ENCODE data around the gene VSIG10L. TPM values are rescaled to one million over a fixed set of nuclear protein-coding genes. Genes with fewer than 3 reads are reported as not detected.
A peak's percentile ranks its signal among the peaks of the same experiment; 100 is the strongest.

VSIG10L gene
- total RNA-seq, 4 donors from 2014 or later = 20.4 to 35.6 (median 28.8) TPM

DNA sequence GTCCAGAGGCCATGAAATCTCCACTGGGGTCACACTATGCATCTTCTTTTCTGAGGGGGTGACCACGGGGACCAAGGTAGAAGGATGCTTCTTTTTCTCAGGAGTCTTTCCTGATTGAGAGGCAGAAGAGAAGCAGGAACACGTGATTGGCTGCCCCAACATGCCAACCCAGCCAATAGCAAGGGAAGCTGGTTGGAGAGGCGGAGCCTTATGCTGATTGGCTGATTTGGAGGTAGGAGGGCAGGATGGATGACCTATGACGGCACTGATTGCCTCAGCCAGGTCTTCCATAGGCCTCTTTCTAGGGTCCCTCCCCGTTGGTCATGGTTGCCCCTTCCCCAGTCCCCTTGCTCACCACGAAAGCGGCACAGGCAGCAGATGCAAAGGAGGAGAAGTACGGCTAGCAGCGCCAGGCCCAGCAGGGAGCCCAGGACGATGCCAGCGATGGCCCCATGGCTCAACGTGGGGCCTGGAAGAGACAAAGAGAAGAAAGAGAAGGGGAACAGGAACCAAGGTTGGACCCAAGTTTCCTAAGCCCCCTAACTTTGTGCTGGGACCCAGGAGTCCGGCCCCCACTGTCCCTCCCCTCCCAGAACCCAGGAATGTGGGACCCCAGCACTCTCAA is 8.0 kb downstream of the VSIG10L start:
- Histone ChIP-seq H3K9me3 (no peaks in the 10 kb centered on the region), H3K4me3 (no peak overlapping the region), H3K27me3 (peaks cover 13% of the 10 kb centered on the region), H3K4me1 (peaks cover 7% of the 10 kb centered on the region), H3K27ac (no peak overlapping the region), H3K36me3 (no peaks in the 10 kb centered on the region)
- TF ChIP-seq, protein P1, sequence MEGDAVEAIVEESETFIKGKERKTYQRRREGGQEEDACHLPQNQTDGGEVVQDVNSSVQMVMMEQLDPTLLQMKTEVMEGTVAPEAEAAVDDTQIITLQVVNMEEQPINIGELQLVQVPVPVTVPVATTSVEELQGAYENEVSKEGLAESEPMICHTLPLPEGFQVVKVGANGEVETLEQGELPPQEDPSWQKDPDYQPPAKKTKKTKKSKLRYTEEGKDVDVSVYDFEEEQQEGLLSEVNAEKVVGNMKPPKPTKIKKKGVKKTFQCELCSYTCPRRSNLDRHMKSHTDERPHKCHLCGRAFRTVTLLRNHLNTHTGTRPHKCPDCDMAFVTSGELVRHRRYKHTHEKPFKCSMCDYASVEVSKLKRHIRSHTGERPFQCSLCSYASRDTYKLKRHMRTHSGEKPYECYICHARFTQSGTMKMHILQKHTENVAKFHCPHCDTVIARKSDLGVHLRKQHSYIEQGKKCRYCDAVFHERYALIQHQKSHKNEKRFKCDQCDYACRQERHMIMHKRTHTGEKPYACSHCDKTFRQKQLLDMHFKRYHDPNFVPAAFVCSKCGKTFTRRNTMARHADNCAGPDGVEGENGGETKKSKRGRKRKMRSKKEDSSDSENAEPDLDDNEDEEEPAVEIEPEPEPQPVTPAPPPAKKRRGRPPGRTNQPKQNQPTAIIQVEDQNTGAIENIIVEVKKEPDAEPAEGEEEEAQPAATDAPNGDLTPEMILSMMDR (IDR thresholded peaks at IDR 0.05) = no peak
- no peak for TF ChIP-seq POLR2AphosphoS5 (IDR thresholded peaks at IDR 0.05)
- no peak for TF ChIP-seq POLR2A (IDR thresholded peaks at IDR 0.05)
- TF ChIP-seq EP300 (IDR thresholded peaks at IDR 0.05) = no peak
- 88% methylated on average over 13 of the region's 13 CpGs for WGBS
- DNase-seq (ENCODE audit: low spot score in 2 of 2) = no peak

DNA sequence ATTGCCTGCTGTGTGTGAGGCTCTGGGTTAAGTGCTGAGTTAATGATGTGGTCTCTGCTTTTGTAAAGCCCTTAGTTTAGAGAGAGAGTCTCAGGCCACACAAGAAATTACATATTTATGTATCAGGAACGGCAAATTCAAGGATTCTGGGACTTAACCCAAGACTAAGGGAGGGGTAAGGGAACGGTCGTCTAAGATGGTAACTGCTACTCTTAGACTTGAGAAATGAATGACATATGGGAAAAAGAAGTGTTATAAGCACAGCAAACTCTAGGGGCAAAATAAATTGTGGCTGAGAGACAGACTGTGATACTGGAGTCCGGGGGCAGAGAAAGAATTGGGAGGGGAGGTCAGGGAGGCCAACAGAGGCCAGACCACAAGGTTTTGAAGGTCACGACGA is 10.2 kb downstream of the VSIG10L start:
- WGBS = 91% methylated on average over 6 of the region's 6 CpGs
- no peaks in the 10 kb centered on the region for H3K9me3 ChIP-seq
- peaks cover 36% of the 10 kb centered on the region for H3K27me3 ChIP-seq

DNA sequence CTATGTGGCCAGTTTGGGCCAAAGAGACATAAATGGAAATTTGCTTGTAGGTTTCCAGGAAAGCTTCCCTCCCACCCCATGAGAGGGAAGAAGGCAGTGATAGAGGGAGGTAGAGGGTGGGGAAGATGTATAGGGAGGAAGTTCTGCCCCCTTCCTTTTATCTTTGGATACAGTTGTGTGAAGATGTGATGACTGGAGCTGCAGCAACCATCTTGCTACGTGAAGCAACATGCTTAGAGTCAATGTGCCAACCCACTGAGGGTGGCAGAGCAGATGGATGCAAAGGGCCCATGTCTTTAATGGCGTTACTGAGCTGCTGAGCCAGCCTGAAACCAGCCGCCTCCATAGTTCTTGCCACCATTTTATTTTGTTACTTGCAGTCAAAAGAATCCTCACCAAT is 10.7 kb downstream of the VSIG10L start:
- no peak for TF ChIP-seq POLR2AphosphoS5 (IDR thresholded peaks at IDR 0.05)
- no peak for TF ChIP-seq EP300 (IDR thresholded peaks at IDR 0.05)
- TF ChIP-seq, protein P1 (IDR thresholded peaks at IDR 0.05) = no peak
- TF ChIP-seq POLR2A (IDR thresholded peaks at IDR 0.05) = no peak
- 77% methylated on average over 3 of the region's 3 CpGs for WGBS
- peak in 1 of 2 donors; percentile 5 for DNase-seq (ENCODE audit: low spot score in 2 of 2)
- Histone ChIP-seq H3K9me3 (no peaks in the 10 kb centered on the region), H3K27ac (no peak overlapping the region), H3K4me1 (peaks cover 14% of the 10 kb centered on the region), H3K27me3 (peaks cover 41% of the 10 kb centered on the region), H3K4me3 (no peak overlapping the region), H3K36me3 (no peaks in the 10 kb centered on the region)

More for the DNA sequence above, 10.2 kb downstream of the VSIG10L start:
- DNase-seq (ENCODE audit: low spot score in 2 of 2) = no peak
- Histone ChIP-seq H3K27ac (no peak overlapping the region), H3K4me1 (peaks cover 14% of the 10 kb centered on the region), H3K36me3 (no peaks in the 10 kb centered on the region), H3K4me3 (no peak overlapping the region)
- no peak for TF ChIP-seq POLR2A (IDR thresholded peaks at IDR 0.05)

DNA sequence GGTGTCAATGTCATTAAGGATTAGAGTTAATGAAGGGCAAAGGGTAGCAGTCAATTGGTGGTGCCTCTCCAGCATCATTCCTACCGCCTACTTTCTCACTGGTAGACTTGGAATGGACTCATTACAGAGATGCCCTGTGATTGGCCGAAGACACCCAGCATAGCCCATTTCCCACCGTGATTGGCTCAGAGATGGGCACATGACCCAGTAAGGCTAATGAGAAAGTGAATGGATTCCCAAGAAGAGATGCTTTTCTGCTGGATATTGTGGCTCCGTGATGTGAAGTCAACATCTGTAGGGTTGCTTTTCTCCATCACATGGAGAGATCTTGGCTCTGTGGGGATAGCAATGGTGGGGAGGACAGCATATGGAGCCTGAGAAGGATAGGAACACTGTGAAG is 11.6 kb downstream of the VSIG10L start:
- Histone ChIP-seq H3K27me3 (peaks cover 49% of the 10 kb centered on the region), H3K36me3 (no peaks in the 10 kb centered on the region), H3K4me1 (peaks cover 14% of the 10 kb centered on the region), H3K27ac (no peak overlapping the region), H3K9me3 (no peaks in the 10 kb centered on the region), H3K4me3 (no peak overlapping the region)
- 100% methylated on average over 4 of the region's 4 CpGs for WGBS
- TF ChIP-seq EP300 (IDR thresholded peaks at IDR 0.05) = no peak
- TF ChIP-seq POLR2A (IDR thresholded peaks at IDR 0.05) = no peak
- TF ChIP-seq, protein P1 (IDR thresholded peaks at IDR 0.05) = no peak
- no peak for TF ChIP-seq POLR2AphosphoS5 (IDR thresholded peaks at IDR 0.05)
- DNase-seq (ENCODE audit: low spot score in 2 of 2) = no peak

DNA sequence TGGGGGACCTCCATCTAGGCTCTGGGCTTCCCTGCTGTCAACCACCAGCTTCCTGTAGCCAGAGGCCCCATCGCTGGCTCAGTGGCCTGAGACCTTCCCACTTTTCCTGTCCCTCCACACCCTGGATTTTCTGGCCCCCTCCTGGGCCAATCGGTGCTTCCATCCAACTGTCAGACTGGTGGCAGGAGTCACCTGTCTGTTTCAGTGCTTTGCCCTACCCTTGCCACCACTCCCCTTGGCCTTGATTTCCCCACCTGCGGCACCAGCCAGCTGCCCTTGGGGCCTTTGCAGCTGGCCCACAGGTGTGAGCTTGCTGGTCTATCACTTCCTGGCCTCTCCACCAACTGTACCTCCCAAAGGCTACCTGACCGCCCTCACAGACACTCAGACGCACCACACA is 12.5 kb downstream of the VSIG10L start:
- no peak overlapping the region for H3K27ac ChIP-seq
- no peaks in the 10 kb centered on the region for H3K36me3 ChIP-seq
- H3K27me3 ChIP-seq = peaks cover 50% of the 10 kb centered on the region
- no peak for DNase-seq (ENCODE audit: low spot score in 2 of 2)
- H3K4me1 ChIP-seq = peaks cover 14% of the 10 kb centered on the region
- H3K4me3 ChIP-seq = no peak overlapping the region
- WGBS = 96% methylated on average over 5 of the region's 5 CpGs
- TF ChIP-seq, protein P1 (IDR thresholded peaks at IDR 0.05) = no peak
- TF ChIP-seq POLR2A (IDR thresholded peaks at IDR 0.05) (no peak), POLR2AphosphoS5 (IDR thresholded peaks at IDR 0.05) (no peak), EP300 (IDR thresholded peaks at IDR 0.05) (no peak)
- H3K9me3 ChIP-seq = no peaks in the 10 kb centered on the region
